Activated T-helper 1 cell treated with anti-CD3 and anti-CD28 coated beads, Interleukin-2, amount 50 U/mL, for 16 hours (primary cell): ENCODE measurements around the gene ZNF18.
"Not testable (repeated sequence)": the region's sequence is repeated elsewhere in the genome, so short reads cannot be mapped to it uniquely, and the experiment has no call there.

Experiments
- DNase-seq, 2 donors: peaks; one replicate each; pipeline ENCODE4 v3.0.0-alpha.2; 2020; ENCODE audit warnings: low read depth in 1 of 2, low spot score in 1 of 2

ZNF18 gene

DNA sequence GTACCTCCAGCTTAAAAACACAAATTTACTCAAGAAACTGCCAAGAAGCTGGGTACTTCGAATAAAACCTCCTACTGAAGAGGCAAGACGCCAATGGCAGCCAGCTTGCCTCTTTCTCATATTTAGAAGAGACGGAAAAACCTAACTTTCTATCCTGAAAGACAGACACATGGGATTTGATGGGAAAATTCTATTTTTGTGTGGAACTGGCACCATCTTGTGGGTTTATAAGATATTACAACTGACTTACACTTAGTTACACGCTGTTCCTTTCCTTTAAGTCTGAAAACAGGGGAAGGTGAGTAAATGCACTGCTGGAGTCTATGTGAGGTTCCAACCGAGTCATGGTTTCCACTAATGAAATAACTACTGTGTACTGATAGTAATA, 10.3 kb downstream of the ZNF18 start:
- no peak for DNase-seq

DNA sequence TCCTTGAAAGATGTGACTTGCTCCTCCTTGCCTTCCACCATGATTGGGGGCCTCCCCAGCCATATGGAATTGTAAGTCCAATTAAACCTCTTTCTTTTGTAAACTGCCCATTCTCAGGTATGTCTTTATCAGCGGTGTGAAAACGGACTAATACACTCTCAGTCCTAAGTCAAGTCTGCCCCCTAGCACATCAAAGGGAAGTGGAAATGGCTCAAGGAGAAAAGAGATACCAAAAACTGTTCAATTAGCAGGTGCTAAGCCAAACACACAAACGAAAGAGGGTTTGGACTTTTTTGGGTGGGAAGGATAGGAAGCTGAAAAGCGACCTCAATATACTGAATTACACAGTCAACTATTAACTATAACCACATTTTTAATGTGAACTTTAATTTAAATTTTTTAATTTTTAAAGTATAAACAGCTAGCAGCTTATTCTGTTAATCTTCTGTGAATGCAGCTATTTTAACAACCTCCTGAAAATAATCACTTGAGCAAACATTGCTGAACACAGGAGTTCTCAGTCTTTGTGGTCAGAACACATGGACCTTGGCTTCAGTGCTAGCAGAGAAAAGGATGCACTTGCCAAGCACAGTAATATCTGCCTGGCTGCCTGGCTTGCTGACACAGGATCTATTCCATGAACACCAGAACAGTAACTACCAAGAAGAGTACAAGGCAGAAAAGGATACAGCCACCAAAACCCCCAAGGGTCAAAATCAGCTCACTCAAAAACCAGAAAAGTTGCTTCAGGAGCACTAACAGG, 10.9 kb downstream of the ZNF18 start:
- no peak for DNase-seq

DNA sequence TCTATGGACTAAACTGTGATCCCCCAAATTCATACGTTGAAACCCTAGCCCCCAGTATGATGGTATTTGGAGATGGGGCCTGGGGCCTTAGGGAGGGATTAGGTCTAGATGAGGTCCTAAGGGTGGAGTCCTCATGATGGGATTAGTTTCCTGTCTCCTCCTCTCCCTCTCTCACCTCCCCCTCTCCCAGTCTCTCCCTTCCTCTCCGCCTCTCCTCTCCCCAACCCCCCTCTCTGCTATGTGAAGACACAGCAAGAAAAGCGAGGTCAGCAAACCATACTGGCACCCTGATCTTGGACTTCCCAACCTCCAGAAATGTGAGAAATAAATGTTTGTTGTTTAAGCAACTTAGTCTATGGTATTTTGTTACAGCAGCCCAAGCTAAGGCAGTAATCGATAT, 15.4 kb downstream of the ZNF18 start:
- no peak for DNase-seq

DNA sequence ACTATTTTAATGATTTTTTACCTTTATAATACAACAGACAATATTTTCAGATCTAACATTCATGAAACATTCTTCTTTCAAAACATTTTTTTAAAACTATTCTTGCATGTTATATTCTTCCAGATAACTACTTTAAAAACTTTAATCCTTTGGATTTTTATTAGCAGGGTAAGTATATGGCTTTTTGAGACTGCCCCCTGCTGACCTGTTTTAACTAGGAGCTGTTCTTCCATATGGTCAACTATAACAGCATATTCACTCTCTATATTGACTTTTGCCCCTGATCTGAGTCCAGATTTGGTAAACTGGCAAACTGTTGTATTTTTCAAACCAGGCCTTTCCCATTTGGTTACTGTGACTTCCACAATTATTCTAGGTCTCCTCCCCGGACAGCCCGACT, 16.5 kb downstream of the ZNF18 start:
- no peak for DNase-seq

DNA sequence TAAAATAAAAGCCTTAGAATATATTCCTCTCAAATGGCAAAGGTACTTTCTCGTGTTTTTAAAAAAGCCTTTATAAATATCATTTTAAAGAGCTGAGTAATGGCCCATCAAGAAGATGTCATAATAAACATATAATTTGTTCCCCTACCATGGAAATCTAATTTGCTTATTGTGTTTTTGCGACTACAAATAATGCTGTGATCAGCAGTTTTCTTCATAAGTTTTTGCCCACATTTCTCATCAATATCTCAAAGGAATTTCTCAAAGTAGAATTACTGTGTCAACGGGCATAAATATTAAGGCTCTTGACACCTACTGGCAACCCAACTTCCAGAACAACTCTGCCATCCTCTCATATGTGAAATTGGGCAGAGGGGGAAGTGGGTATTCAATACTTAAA, 17.5 kb downstream of the ZNF18 start:
- no peak for DNase-seq

DNA sequence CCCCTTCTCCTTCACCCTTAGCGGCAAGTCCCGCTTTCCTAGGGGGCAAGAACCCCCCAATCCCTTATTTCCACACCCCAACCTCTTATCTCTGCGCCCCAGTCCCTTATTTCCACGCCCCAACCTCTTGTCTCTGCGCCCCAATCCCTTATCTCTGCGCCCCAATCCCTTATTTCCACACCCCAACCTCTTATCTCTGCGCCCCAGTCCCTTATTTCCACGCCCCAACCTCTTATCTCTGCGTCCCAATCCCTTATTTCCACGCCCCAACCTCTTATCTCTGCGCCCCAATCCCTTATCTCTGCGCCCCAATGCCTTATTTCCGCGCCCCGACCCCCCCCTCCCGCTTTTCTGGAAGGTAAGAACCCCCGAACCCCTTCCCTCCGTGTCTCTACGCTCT, 24.5 kb downstream of the ZNF18 start:
- DNase-seq: not testable (repeated sequence)

DNA sequence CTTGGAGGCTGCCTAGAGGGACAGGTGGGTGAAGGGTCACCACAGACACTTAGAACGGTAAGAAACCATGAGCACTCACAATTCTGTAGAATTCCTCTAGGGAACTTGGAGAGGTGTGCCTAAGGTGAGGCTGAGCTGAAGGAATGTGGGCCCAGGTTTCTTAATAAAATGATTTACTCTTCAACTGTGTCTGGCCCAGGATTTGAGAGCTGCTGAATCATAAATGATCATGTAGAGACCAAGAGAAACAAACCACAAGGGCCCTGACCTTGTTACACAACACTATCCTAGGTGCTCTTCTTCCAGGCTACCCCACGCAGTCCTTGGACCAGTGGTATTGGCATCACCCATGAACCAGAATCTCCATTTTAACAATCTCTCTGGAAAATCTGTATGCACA, 27.7 kb downstream of the ZNF18 start:
- DNase-seq: no peak

DNA sequence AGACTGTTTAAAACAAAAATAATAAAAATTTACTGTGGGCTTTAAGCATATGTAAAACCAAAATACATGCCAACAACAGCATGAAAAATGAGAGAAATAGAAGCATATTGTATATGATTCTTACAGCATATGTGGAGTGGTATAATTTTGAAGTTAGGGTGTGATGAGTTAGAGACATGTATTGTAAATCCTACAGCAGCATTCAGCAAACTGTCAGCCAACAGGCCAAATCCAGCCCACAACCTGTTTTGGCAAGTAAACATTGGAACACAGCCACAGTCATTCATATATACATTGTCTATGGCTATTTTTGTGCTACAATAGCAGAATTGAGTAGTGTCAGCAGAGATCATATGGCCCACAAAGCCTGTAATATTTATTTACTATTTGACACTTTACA, 42.3 kb downstream of the ZNF18 start:
- DNase-seq: no peak

DNA sequence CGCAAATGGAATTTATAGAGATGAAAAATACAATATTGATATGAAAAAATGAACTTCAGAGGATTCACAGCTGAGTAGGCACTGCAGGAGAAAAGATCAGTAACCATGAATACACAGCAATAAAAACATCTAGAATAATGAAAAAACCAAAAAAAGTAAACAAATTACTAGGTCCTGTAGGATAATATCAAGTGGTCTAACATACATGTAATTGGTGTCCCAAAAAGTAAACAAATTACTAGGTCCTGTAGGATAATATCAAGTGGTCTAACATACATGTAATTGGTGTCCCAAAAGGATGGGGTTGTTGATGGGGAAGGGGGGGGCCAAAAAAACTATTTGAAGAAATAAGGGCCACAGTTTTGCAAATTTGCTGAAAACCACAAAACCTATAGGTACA, 43.4 kb downstream of the ZNF18 start:
- no peak for DNase-seq

DNA sequence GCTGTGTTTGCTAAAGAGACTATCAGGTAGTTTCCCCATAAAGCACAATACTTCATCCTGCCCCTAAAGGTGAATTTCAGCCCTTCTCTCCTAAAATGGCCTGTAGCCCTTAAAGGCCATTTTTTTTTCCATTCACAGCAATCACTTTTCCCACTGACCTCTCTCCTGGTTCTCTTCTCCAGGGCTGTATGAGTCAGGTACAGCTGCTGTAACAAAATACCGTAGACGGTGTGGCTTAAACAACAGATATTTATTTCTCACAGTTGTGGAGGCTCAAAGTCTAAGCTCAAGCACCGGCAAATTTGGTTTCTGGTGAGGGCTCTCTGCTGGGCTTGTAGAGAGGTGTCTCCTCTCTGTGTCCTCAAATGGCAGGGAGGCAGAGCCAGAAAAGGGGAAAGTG, 44.7 kb downstream of the ZNF18 start:
- no peak for DNase-seq

DNA sequence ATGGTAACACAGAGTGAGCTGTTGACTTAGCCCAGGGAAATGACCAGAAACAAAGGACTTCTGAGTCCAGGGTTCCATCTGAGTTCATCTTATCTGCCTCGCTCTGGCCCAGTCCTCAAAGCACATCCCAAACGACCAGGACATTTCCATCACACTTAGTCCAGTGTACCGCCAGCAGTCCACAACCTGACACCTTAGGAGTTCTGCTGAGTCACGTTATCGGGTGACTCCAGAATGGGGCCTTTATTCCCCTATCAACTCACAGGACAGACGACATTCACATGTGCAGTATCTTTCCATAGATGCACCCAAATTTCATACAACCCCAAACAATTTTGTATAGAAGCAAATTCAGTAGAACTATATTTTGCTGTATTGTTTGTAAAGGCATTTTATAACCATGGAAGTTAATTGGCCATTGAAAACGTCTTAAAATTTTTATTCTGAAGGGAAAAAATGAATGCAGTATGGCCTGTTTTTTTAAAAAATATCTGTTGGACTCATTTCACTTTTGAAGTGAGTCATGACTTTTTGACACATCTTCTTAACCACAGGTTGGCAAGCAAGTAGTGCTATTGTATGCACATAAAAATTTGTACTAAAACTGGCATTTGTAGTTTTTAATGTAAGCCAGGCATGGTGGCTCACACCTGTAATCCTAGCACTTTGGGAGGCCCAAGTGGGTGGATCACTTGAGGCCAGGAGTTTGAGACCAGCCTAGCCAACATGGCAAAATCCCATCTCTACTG, 46.3 kb downstream of the ZNF18 start:
- no peak for DNase-seq

DNA sequence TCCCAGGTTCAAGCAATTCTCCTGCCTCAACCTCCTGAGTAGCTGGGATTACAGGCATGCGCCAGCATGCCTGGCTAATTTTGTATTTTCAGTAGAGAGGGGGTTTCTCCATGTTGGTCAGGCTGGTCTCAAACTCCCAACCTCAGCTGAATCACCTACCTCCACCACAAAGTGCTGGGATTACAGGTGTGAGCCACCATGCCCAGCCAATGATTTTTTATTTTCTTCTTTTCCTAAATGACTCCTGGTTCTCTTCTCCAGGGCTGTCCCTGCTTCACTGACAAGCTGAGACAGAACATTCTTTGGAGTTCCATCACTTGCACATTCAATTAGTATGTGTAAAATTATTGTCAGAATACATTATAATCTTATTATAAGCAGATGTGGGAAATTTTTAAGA, 47.7 kb downstream of the ZNF18 start:
- not testable (repeated sequence) for DNase-seq

DNA sequence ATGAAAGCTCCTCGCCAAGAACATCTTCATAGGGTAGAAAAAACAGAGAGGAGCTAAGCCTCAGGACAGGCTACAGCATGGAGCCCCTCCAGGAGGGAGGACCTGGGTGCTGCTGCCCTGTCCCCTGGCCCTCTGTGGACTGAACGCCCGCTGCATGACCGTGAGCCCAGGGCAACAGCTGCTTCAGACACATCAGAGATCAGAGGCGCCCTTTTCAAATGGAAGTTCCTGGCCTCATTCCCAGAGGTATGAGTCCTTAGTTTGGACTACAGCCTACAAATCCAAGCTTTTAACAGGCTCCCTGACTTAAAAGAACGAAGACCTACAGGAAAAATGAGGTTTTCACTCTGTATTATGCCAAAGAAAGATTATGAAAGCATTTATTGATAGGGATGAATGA, 48.5 kb downstream of the ZNF18 start:
- DNase-seq: no peak

DNA sequence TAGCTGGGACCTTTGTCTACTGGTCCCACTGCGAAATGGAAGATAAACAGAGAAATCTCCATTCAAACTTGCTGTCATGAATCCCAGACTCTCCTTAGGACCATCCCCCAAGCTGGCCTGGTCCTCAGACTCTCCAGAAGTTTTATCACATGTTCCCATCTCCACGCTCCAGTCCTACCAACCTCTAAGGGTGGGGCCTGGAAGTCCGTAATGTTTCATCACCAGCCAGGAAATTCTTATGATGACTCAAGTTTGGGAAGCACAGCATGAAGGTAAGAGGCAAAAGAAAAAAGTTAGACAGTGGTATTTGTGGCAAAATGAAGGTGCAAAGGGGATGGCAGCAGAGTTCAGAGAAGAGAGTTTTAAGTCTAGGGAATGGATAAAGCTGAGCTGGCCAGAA, 52.7 kb downstream of the ZNF18 start:
- DNase-seq: no peak

DNA sequence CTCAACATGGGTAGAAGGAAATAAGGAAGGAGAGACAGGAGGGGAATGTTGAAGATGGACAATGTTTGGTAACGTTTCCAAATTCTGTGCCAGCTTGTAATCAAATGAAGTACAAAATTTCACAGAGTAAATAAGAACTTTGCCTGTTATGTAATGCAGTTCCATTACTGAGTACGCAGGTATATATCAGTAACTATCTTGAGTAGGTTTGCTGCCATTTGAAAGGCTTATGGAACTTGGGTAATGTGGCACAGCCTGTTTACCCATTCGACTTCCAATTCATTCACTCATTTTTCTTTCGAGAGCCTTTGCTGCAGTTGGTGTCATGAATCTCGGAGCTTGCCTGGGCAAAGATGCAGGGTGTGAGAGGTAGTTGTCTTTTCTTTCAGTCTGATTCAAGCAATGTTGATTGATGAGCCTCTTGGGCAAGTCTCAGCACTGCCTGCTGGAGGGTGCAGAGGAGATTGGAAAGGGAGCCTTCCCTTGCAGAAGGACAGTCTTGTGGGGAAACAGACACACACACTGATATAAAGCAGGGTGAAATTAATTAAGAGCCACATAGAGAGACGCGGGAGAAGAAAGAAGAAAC, 53.4 kb downstream of the ZNF18 start:
- DNase-seq: no peak

DNA sequence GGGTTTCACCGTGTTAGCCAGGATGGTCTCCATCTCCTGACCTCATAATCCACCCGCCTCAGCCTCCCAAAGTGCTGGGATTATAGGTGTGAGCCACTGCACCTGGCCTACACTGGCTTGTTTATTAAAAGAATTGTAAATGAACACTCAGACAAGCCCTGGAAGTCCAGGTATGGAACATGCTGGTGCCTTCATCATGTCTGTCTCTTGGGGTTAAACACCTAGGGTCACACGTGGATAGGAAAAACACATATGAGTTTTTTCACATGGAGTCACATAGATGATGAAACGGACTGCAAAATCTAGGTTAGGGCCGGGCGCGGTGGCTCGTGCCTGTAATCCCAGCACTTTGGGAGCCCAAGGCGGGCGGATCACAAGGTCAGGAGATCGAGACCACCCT, 54.2 kb downstream of the ZNF18 start:
- not testable (repeated sequence) for DNase-seq

DNA sequence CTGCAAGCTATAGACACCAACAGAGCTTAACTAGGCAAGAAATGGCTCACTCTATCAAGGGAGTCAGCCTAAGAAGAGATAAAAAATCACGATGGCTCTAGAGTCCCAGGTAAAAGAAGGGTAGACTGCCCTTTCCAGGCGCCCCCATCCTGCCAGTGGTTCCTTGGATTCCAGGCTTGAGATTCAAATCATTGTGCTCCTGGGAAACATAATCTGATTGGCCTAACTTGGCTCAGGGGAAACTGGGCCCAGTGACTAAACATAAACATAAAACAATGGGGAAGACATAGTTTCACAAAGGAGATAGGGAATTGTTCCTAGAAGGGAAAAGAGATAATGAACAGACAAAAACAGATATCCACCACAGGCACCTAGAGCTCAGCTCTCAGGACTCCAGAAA, 56.4 kb downstream of the ZNF18 start:
- no peak for DNase-seq

DNA sequence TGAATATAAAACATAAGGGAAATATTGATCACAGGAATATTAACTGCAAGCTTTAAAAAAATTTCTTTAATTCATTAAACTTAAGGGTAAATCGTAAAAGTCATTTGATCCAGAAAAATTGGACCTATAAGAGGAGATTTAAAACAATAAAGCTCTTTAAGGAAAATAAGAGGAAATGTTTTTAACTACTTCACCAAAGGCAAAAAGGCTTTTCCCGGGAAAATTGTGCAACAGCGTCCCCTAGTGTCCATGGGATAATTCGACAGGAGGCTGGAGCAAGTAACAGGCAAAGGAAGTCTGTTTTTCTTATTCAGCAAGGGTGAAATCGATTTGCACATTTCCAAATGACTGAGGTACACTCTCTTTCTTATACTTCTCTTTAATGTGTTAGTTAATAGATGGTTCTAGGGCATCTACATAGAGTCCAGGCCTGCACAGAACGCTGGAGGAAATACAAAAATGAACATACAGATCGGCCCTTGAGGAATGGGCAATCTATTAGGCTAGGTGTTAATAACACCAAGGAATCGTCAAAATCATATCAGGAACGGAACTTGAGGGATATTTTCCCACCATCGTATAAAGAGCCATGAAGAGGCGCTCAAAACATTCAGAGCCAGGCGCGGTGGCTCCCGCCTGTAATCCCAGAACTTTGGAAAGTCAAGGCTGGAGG, 61.4 kb downstream of the ZNF18 start:
- no peak for DNase-seq

DNA sequence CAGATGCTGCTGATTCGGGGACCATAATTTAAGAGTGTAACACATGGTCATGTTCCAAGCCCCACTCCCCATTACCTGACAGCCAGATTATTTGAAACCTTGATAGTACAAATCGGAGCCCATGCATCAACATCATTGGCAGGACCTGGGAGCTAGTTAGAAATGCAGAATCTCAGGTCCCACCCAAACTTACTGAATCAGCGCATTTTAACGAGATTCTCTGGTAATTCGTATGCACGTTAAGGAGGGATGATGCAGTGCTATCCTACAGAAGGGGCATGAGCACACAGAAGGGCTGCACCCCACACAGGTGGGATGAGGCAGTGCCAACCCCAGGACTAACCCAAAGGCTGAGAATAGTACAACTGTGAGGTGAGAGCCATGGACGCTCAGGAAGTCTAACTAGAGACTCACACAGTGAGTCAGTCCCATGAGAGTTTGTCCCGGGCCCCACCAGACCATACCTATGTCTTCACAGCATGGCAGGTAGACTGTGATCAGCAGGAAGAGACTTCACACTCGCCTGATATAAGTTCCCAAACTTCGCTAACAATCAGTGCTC, 64.9 kb downstream of the ZNF18 start:
- no peak for DNase-seq

DNA sequence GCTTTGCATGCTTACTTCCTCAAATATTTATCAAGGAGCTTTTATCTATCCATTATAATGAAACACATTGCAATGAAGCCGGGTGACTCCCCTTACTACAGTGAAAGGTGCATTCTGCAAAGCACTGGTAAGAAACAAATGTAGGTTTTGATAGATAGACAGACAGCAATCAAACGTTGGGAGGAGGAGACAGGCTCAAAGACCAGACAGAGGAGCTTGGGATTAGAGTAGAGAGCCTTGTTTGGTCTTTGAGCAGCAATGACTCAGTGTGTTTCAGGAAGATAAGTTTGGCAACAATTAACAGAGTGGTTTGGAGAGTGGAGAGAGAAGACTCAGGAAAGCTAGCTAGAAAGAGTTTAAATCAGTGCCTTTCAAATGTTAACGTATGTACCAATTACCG, 68.8 kb downstream of the ZNF18 start:
- DNase-seq: no peak
